Measurements from ENCODE around the gene SLC22A2.
A peak's percentile ranks its signal among the peaks of the same experiment; 100 is the strongest.
"Not testable (repeated sequence)": the region's sequence is repeated elsewhere in the genome, so short reads cannot be mapped to it uniquely, and the experiment has no call there.

The SLC22A2 gene

DNA sequence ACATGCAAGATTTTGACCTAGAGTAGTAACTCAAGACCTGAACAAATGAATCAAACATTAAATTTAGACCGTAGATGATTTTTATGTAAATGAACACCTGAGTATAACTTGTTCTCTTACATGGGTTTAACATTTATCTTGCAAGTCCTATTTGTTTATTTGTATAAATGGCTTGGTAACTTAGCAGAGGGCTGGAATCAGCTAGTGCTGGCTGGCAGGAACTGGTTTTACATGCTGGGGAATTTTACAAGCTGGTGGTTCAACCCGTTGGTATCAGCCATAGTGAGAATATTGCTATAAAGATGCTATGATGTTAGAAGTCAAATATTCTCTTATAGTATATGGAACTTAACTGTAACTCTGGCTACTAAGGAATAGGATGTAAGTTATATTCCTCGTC lies 8.9 kb downstream of the SLC22A2 start:
- no peak for DNase-seq (ENCODE audit: low read depth, low spot score)

DNA sequence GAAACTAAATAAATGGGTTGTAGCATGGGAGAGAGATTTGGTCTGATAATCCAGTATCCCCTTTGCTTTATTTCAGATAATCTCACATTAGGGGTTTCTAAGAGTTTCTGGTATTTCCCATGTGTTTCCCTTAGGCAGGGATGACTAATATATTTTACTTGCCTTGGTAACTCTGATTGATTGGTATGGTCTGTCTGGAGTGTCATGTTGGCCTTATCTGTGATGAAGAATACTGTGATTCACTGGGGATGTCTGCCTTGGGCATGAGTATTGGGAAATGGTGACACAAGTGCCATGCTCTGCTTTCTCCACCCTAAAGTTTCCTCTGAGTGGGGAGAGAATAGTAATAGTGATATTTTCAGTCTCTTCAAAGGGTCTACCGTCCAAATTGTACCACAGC lies 10.1 kb downstream of the SLC22A2 start:
- DNase-seq (ENCODE audit: low read depth, low spot score), result no peak

DNA sequence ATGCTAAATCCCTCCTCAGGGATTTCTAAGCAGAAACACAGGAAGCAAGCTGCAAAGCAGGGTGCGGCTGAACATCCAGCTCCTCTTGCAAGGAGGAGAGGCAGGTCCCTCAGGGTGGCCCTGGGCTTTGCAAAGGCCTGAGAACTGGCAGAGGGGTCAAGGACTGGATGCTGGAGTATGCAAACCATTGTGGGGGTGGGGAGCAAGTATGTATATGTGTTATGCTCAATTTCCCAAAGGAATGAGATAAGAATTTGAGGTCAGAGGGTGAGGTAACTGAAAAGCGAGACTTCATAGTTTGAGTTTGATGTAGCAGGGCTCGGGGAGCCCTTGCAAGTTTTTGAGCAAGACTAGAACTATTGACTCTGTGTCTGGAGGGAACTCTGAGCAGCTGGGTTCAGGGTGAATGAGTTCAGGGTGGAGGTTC lies 11.2 kb downstream of the SLC22A2 start:
- DNase-seq (ENCODE audit: low read depth, low spot score), result no peak

DNA sequence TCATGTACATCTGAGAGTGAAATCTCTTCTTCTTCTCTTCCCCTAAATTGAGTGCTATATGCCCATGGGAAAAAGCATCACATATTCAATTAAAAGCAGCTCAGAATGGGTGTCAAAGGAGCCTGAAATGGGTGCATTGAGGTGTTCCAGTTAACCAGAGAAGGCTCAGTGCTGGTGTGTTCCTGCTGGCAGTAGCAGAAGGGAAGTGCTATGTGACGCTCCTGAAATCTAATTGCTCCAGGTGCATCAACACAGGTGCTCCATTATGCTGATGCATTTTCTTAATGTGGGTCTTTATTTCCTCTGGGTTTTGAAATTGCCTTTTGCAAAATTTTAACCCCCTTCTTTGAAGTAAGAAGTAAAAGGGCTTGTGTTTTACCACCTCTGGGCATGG lies 17.9 kb downstream of the SLC22A2 start:
- no peak for DNase-seq (ENCODE audit: low read depth, low spot score)

DNA sequence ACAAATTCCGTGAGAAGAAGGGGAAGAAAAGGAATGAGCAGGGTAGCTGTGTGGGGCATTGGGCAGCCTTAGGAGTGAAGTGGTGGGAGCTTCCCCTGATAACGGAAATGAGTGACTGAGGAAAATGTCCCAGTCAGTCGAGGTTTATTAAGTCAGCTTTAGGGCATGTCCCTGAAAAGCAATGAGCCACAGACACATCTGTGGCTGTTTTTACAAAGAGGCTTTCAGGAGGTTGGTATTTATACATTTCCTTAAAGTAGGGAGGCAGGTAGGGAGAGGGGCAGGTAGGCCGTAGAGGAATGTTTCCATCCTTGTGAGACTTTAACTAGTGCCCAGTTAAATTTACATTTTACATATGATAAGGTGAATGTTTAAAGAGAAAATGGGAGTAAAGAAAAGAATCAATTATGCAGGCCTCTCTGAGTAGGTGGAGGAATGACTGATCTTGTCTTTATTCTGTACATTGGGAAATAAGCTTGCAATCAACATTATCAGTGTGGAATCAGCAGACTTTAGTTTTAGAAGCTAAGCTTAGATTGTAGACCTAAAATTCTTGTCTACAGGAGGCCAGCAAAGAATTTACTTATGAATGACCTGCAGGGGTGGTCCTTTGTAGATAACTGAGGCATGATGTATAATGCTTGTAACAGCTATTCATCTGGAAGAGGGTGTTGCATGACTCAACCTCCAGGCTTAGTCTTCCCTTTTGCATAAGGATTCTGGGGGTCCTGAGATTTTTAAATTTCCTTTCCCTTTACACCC lies 18.5 kb downstream of the SLC22A2 start:
- no peak for DNase-seq (ENCODE audit: low read depth, low spot score)

DNA sequence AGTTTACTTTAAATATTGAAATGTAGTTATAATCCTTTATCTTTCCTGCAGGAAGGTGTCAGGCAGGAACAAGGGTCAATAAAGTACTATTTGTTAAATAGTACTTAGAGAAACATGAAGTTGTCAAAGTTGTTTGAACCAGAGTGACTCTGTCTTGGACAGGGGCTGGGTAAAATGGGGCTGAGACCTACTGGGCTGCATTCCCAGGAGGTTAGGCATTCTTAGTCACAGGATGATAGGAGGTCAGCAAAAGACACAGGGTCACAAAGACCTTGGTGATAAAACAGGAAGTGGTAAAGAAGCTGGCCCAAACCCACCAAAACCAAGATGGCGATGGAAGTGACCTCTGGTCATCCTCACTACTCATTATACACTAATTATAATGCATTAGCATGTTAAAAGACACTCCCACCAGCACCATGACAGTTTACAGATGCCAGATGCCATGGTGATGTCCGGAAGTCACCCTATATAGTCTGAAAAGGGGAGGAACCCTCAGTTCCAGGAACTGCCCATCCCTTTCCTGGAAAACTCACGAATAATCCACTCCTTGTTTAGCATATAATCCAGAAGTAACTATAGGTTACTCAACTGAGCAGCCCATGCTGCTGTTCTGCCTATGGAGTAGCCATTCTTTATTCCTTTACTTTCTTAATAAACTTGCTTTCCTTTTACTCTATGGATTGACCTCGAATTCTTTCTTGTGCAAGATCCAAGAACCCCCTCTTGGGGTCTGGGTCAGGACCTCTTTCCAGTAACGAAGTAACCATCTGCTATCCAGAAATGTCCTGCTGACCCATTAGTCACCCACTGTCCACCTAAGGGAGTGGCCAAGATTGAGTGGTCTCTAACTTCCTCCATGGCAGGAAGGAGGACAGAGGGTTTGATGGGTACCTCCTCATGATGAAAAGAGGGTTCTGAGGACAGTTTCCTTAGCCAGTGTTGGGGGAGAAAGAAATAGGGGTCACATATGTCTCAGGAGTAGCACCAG lies 19.6 kb downstream of the SLC22A2 start:
- no peak for DNase-seq (ENCODE audit: low read depth, low spot score)

DNA sequence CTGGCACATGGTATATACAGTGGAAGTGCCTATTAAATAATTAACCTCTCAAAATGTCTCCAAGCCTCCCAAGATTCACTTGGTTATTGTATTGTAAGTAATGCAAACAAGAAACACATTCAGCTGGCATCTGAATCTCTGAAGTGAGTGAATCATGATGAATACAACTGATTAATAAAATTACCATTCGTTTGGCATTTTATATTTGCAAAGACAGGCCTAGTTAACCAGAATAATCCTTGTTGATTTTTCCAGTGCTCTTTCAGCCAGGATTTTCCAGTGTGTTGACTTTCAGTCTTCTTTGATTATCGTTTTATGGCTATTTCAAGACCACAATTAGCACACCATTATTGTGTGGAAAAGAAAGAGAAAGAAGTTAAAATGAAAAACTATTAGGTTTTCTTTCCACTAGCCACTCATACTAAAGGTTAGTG lies 20.3 kb downstream of the SLC22A2 start:
- DNase-seq (ENCODE audit: low read depth, low spot score), result no peak

DNA sequence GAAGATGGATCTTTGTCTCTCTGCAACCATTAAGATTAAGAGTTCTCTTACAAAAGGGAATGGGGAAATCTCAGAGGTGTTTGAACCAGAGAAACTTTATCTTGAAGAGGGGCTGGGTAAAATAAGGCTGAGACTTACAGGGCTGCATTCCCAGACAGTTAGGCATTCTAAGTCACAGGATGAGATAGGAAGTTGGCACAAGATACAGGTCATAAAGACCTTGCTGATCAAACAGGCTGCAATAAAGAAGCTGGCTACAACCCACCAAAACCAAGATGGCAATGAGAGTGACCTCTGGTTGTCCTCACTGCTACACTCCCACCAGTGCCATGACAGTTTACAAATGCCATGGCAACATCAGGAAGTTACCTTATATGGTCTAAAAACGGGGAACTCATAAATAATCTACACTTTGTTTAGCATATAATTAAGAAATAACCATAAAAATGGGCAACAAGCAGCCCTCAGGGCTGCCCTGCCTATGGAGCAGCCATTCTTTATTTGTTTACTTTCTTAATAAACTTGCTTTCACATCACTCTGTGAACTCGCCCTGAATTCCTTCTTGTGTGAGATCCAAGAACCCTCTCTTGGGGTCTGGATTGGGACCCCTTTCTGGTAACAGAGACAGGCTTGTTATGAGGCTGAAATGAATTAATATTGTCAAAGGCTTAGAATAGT lies 20.9 kb downstream of the SLC22A2 start:
- not testable (repeated sequence) for DNase-seq (ENCODE audit: low read depth, low spot score)

DNA sequence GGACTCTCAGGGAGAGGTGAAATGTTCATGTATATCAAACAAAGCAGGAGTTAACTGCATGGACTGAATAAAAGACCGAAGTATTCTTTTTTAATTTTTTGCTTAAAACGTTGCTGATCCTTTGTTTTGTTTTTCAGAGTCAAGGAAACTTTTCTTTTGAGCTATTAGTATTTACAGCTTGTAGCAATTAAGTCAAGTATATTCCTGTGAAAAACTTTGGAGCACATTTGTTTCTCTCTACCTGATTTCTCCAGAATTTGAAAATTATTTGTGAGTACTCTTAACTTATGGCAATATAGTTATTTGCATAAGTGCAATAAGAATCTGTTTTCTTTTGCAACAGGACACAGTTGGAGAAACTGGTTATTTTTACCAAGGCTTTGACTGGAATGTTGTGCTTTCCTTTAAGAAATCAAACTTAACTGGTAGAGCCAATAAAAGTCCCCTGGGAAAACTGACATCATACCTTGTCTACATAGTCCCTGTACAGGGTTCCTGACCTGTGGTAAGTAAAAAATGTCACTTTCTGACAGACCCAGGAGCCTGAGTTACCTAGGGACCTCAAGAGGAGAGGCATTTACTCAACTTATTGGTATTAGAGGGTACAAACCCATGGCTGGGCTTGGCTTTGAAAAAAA lies 22.3 kb downstream of the SLC22A2 start:
- not testable (repeated sequence) for DNase-seq (ENCODE audit: low read depth, low spot score)

DNA sequence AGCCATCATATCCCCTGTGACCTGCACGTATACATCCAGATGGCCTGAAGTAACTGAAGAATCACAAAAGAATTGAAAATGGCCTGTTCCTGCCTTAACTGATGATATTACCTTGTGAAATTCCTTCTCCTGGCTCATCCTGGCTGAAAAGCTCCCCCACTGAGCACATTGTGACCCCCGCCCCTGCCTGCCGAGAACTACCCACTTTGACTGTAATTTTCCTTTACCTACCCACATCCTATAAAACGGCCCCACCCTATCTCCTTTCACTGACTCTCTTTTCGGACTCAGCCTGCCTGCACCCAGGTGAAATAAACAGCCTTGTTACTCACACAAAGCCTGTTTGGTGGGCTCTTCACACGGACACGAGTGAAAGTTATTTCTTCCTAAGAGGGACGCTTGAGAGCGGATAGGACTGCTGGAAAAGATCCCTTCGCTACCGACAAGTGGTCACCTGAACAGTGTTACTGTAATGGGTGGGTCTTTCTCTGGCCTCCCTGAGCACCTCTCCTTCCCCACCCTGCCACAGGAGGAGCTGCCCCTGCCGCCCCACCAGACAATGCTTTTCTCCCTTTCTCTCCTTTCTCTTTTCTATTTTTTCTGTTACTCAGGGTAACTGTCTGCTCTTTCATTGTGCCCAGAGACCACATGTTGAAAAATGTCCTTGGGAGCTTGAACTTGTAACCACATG lies 24.5 kb downstream of the SLC22A2 start:
- DNase-seq (ENCODE audit: low read depth, low spot score), result not testable (repeated sequence)

DNA sequence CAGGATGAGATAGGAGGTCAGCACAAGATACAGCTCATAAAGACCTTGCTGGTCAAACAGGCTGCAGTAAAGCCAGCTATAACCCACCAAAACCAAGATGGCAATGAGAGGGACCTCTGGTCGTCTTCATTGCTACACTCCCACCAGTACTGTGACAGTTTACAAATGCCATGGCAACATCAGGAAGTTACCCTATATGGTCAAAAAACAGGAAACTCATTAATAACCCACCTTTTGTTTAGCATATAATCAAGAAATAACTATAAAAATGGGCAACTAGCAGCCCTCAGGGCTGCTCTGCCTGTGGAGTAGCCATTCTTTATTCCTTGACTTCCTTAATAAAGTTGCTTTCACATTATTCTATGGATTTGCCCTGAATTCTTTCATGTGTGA lies 30.9 kb downstream of the SLC22A2 start:
- DNase-seq (ENCODE audit: low read depth, low spot score), result no peak

DNA sequence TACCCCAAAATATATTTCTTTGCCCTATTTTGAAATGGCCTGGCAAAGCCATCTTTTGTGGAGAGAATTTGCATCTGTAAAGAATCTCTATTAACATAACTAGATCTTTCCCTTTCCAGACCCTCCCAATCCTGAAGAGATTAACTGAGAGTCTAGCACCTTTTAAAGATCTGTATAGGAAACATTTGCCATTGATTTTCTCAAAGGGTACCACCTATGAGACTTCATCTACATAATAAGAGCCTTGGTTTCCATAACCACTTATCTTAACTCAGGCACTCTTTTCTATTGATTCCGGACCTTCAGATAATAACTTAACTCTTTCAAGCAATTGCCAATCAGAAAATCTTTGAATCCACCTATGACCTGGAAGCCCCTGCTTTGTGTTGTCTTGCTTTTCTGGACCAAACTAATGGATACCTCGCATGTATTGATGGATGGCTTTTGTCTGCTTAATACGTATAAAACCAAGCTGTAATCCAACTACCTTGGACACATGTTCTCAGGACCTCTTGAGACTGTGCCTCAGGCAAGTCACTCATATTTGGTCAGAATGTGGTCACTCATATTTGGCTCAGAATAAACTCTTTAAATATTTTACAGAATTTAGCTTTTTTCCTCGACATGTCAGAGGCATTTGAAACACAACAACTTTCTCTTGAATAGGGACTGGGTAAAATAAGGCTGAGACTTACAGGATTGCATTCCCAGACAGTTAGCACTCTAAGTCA lies 31.4 kb downstream of the SLC22A2 start:
- DNase-seq (ENCODE audit: low read depth, low spot score), result no peak

DNA sequence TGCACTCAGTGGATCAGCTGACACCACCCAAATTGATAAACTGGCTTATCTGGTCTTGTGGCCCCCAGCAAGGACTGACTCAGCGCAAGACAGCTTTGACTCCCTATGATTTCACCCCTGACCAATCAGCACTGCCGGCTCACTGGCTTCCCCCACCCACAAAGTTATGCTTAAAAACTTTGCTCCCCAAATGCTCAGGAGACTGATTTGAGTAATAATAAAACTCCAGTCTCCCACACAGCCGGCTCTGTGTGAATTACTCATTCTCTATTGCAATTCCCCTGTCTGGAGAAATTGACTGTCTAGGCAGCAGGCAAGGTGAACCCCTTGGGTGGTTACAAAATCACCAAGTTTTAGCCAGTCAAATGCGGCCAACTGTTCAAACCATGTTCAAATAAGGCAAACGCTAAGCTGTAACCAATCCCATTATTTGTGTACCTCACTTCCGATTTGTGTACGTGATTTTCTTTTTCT lies 32.5 kb downstream of the SLC22A2 start:
- peak; percentile 0 for DNase-seq (ENCODE audit: low read depth, low spot score)

DNA sequence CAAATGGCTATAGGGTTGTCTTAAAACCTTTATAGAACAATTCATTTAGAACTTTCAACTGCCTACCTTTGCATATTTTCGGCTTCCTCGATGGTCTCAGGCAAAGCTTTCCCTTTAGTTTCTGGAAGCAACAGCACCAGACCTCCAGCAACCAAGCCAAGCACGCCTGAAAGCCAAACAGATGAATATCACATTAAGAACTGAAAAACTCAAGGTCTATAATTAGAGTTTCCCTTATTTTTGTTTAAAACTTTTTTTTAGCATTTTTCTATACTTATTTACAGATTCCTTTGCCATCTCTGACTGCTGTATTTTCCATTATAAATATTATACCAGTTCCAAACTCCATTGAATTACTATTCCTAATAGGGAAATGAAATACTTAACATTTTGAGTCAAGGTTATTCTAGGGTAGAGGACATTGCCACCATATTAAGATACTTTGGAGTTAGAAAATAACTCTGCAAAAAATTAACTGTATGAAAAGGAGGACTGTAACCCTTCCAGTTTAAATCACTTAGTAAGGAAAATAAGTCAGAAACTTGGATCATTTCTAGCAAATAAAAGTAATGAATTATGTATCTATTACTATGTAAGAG lies 33.9 kb downstream of the SLC22A2 start:
- DNase-seq (ENCODE audit: low read depth, low spot score), result no peak

DNA sequence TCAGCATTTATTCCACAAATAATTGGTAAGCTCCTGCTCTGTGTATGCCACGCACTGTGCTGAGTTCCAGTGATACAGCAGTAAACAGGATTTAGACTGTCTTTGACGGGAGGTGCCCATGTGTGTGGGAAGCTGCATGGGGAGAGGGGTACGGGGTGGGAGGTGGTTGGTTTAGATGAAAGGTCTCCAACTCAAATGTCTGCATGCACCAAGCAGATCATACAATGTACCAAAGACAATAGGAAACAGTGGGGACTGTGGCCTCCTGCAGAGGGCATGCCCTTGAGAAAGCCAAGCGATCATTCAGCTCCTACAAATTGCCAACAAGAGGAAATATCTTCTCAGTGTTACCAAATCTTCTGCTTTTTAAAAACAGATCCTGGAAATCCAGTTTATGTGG lies 36.1 kb downstream of the SLC22A2 start:
- DNase-seq (ENCODE audit: low read depth, low spot score), result no peak

DNA sequence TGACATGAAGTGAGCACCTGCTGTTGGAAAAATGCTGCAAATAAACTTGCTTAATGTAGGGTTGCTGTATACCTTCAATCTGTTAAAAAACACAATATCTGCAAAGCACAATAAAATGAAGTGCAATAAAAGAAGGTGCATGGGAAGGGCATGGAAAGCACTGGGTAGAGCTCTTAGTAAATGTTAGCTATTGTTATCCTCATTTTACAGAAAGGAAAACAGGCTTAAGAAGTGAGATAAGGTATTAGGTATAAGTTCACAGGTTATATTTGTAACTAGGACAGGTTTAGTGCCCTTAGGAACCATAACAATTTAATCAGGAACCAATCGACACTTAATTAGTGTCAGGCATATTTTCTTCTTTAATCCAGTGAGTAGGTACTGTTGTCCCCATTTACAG lies 36.7 kb downstream of the SLC22A2 start:
- DNase-seq (ENCODE audit: low read depth, low spot score), result no peak

DNA sequence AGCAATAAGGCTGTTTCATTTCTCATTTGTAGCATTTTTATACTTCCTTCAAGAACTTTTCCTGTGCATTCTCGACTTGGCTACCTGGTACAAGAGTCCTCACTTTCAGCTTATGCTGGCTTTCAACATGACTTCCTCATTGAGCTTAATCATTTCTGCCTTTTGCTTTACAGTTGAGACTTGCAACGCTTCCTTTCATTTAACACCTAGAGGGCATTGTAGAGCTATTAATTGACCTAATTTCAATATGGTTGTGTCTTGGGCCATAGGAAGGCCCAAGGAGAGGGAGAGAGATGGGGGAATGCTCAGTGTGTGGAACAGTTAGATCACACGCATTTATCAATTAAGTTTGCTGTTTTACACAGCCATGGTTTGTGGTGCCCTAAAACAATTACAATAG lies 37.2 kb downstream of the SLC22A2 start:
- no peak for DNase-seq (ENCODE audit: low read depth, low spot score)

DNA sequence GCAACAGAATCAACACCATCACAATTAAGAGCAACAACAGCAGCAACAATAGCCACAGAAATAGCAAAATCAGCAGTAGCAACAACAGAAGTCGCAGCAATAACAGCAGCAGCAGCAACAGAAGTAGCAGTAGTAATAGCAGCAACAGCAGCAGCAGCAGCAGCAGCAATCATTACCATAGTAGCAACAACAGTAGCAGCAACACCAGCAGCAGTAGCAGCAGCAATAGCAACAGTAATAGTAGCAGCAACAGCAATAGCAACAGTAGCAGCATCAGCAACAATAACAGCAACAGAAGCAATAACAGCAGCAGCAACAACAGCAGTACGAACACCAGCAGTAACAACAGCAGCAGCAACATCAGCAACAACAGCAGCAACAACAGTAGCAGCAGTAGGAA lies 39.8 kb downstream of the SLC22A2 start:
- DNase-seq (ENCODE audit: low read depth, low spot score), result no peak

DNA sequence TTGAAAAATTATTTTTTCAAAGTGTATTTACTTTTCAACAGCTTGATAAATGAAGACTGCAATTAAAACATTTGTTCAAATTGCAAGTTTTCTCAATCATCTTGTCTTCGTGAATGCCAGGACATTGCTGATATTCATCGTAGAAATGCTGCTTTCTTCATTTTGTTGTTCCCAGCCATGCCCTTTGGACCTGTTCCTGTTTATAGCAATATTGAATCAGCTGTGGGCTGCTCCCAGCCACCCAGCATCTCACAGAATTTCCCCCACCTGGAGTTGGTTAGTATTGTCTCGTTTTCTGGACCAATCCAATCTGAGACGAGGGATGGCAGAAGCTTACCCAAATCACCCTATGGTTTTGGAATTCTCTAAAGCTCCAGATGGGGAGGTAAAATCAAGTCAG lies 40.8 kb downstream of the SLC22A2 start:
- DNase-seq (ENCODE audit: low read depth, low spot score), result no peak

DNA sequence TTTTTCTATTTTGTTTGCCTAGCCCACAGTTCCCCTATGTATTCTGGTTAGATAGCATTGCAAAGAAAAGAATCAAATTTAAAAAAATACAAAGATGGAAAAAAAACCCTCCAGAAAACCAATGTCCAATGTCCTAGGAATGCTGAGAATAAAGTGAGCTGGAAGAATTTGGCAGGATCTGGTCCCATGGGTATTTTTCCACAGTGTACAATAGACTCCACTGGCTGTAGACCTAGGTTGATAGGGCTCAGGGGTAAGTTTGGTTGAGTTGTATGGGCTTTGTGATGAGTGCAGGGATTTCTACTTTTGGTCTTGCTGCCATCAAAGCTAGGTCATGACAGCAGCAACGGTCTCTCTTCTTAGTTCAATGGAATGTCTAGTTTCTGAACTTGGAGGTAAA lies 41.5 kb downstream of the SLC22A2 start:
- DNase-seq (ENCODE audit: low read depth, low spot score), result no peak

Measured in activated CD4-positive, CD25-positive, alpha-beta regulatory T cell treated with anti-CD3 and anti-CD28 coated beads, Interleukin-2, amount 50 U/mL, for 16 hours (primary cell).